Thoracic aorta (tissue), 2 donors: ENCODE measurements around the gene MAML3. TPM values are rescaled to one million over a fixed set of nuclear protein-coding genes. Genes with fewer than 3 reads are reported as not detected.

Source experiments
- ATAC-seq: fragments of 150-250 bp; one replicate; pipeline ENCODE4 v1.8.0; 2017; ENCODE audit warnings: low read depth; ENCODE audit not compliant: insufficient number of reproducible peaks, low FRiP score
- DNase-seq: peaks from one replicate; pipeline ENCODE4 v3.0.0-alpha.2; 2020; ENCODE audit warnings: low spot score
- H3K27ac ChIP-seq, 2 donors: fragments of 200-600 bp; sonication (generic); 1 replicate in 1 of 2; 2 replicates in 1 of 2; pipeline ENCODE4 v1.5.1; 2016; ENCODE audit warnings: mild to moderate bottlenecking in 2 of 2, moderate library complexity in 2 of 2
- H3K27me3 ChIP-seq: fragments of 200-600 bp; sonication (generic); replicated peaks from 2 replicates; pipeline ENCODE4 v1.6.0; 2016; ENCODE audit warnings: mild to moderate bottlenecking; ENCODE audit not compliant: insufficient read depth
- H3K36me3 ChIP-seq: fragments of 200-600 bp; sonication (generic); one replicate; pipeline ENCODE4 v1.5.1; 2016
- H3K4me1 ChIP-seq, 2 donors: fragments of 200-600 bp; sonication (generic); 1 replicate in 1 of 2; 2 replicates in 1 of 2; pipeline versions ENCODE4 v1.5.1 to v1.6.0; 2016; ENCODE audit warnings: low read depth in 2 of 2, mild to moderate bottlenecking in 1 of 2; ENCODE audit not compliant: control insufficient read depth in 1 of 2
- H3K4me3 ChIP-seq: fragments of 200-600 bp; sonication (generic); 2 replicates; pipeline ENCODE4 v1.5.1; 2016; ENCODE audit warnings: mild to moderate bottlenecking
- H3K9me3 ChIP-seq: fragments of 200-600 bp; sonication (generic); 2 replicates; pipeline ENCODE4 v1.5.1; 2016
- total RNA-seq, 2 donors: library from RNA; depleted of rRNA; stranded (reverse); fragments of >200 nt; gene quantifications; one replicate each; pipeline versions ENCODE4 v1.1.0 to v1.2.3, GENCODE V29; 2016
- TF ChIP-seq, protein P1 (sequence below): fragments of 200-600 bp; sonication (generic); IDR thresholded peaks from one replicate; pipeline ENCODE4 v1.5.1; 2019; ENCODE audit warnings: antibody characterized with exemption

MAML3 gene
- total RNA-seq, 2 donors from 2014 or later: 7.3 to 14.1 TPM

DNA sequence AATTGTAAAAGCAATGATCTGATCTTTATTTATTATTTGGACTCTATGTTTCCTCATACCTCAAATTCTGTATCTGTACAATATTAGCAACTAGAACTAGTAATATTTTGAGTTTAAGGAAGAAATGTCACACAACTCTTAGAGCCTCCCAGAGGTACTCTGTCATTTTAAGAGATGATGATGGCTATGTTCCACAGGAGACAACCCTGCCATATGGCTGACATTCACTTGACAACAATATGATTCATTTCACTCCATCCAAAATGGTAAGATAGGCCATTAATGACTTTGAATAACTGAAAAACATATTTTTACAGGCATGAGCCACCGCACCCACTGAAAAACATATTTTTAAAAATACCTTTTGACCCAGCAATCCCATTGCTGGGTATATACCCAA lies 190.3 kb downstream of the MAML3 start:
- Histone ChIP-seq H3K4me1 (peaks cover 21 to 61% of the 10 kb centered on the region in 2 donors), H3K9me3 (no peaks in the 10 kb centered on the region), H3K27ac (no peak overlapping the region)

DNA sequence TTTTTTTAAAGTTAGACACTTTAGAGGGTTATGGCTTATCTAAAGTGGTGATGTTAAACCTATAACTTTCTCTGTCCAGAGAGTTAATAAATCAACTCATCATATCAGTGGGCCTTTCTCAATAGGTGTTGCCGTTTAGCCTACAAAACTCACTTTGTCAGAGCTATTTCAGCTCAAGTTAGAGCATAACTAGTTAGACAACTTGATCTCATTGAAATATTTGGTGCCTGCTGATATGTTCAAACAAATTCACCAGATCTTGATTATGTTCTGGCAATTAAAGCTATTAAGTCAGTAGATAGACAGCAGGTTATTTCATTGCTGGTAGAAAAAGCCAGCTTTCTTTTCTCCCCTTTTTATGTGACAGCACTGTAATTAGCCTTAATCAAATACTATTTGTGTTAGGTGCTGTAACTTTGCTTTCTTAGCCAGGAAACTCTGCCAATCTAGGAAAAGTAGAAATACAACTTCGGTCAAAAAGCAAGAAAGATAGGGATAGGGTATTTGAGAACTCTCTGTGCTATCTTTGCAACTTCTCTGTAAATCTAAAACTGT lies 191.8 kb downstream of the MAML3 start:
- no peaks in the 10 kb centered on the region for H3K9me3 ChIP-seq
- no peak overlapping the region for H3K4me3 ChIP-seq
- H3K36me3 ChIP-seq: no peaks in the 10 kb centered on the region
- H3K4me1 ChIP-seq: peaks cover 21 to 48% of the 10 kb centered on the region in 2 donors
- DNase-seq: no peak
- H3K27me3 ChIP-seq: no peaks in the 10 kb centered on the region
- ATAC-seq: no peak
- TF ChIP-seq, protein P1, sequence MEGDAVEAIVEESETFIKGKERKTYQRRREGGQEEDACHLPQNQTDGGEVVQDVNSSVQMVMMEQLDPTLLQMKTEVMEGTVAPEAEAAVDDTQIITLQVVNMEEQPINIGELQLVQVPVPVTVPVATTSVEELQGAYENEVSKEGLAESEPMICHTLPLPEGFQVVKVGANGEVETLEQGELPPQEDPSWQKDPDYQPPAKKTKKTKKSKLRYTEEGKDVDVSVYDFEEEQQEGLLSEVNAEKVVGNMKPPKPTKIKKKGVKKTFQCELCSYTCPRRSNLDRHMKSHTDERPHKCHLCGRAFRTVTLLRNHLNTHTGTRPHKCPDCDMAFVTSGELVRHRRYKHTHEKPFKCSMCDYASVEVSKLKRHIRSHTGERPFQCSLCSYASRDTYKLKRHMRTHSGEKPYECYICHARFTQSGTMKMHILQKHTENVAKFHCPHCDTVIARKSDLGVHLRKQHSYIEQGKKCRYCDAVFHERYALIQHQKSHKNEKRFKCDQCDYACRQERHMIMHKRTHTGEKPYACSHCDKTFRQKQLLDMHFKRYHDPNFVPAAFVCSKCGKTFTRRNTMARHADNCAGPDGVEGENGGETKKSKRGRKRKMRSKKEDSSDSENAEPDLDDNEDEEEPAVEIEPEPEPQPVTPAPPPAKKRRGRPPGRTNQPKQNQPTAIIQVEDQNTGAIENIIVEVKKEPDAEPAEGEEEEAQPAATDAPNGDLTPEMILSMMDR: no peak
- H3K27ac ChIP-seq: peak overlapping the region in 1 of 2 donors; percentile 8

More for the DNA sequence above, 190.3 kb downstream of the MAML3 start:
- H3K27me3 ChIP-seq: no peaks in the 10 kb centered on the region
- no peak overlapping the region for H3K4me3 ChIP-seq
- ATAC-seq: no peak
- TF ChIP-seq, protein P1: no peak
- DNase-seq: no peak
- no peaks in the 10 kb centered on the region for H3K36me3 ChIP-seq

DNA sequence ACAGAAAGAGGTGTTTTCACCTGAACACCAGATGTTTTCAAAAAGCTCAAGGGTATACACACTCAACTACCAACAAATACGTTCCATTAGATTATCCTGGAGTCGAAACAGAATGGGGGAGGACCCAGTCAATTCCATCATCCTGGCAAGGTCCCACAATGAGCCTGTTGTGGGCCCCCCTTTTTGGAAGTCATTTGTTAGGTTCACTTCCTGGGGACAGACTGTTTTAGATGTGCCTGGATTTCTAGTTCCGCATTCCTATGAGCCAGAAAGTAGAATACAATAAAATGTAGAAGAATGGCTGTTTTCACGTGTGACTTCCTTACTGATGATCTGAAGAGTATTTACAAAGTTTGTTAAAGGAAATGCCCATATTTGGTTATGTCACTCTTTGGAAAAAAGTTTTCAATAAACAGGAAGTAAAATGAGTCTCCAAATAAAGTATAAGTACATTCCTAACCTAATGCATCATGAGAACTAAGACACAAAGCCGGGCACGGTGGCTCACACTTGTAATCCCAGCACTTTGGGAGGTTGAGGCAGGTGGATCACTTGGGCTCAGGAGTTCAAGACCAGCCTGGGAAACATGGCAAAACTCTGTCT lies 192.5 kb downstream of the MAML3 start:
- H3K27me3 ChIP-seq: no peaks in the 10 kb centered on the region
- ATAC-seq: no peak
- H3K27ac ChIP-seq: no peak overlapping the region
- peaks cover 18 to 41% of the 10 kb centered on the region in 2 donors for H3K4me1 ChIP-seq
- no peaks in the 10 kb centered on the region for H3K9me3 ChIP-seq
- no peaks in the 10 kb centered on the region for H3K36me3 ChIP-seq
- no peak overlapping the region for H3K4me3 ChIP-seq
- TF ChIP-seq, protein P1: no peak
- DNase-seq: no peak

DNA sequence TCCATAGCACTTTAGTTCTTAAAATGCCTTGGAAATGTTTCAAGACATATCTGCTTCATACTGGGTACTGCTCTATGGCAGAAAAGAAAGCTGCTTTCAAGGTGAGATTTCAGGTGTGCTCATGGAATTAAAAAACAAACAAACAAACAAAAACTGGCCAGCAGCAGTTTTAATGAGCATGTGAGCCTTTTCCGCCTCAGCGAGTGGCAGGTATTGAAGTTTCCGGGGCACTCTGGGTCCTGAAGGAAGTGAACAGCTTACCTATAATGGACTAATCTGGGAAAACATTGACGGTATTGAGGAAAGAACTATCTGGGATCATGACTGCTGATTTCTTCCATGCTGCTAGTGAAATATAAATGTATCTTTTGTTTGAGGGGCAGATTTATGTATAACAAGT lies 194.6 kb downstream of the MAML3 start:
- TF ChIP-seq, protein P1: no peak
- DNase-seq (no peak), ATAC-seq (no peak)
- H3K4me3 ChIP-seq: no peak overlapping the region
- peaks cover 6 to 34% of the 10 kb centered on the region in 2 donors for H3K4me1 ChIP-seq
- no peaks in the 10 kb centered on the region for H3K27me3 ChIP-seq
- H3K9me3 ChIP-seq: no peaks in the 10 kb centered on the region
- no peaks in the 10 kb centered on the region for H3K36me3 ChIP-seq
- no peak overlapping the region for H3K27ac ChIP-seq

DNA sequence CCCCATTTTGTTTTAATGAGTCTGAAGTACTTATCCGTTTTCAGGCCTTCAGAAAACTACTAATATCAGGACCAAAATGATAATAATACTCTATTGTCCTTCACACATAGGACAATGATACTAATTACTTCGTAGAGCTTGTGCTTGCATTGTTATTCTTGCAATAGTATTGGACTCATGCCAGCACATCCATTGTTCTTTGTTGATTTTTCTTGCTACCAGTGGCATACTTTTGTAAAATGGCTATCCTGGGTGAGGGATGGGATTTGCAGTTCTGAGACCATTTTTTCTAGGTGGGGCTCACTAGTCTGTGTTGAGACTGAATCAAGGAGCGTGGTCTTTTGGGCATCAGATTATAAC lies 195.3 kb downstream of the MAML3 start:
- Histone ChIP-seq H3K27ac (no peak overlapping the region), H3K4me3 (no peak overlapping the region), H3K4me1 (peaks cover 6 to 28% of the 10 kb centered on the region in 2 donors), H3K36me3 (no peaks in the 10 kb centered on the region), H3K27me3 (no peaks in the 10 kb centered on the region), H3K9me3 (no peaks in the 10 kb centered on the region)
- DNase-seq: no peak
- TF ChIP-seq, protein P1: no peak
- ATAC-seq: no peak
